Measurements from ENCODE around the gene KRT40.

DNA sequence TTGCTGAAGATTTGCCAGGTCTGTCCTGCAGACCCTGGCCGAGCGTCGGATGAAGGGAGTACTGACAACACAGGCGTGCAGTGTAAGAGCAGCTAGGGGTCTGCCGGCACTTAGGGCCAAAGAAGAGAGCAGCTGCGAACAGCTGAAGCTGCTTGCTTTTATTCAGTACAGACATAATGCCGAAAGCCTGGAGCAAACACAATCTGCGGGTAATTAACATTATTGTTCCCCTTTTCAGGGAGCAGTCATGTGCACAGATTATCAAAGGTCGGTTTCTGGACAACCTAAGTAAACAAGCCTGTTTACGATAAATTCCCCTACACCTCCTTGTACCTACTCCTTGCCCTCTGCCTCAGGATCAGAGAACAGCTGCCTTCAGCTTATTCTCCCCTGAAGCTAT, 34.7 kb downstream of the KRT40 start:
- TF ChIP-seq, protein P1, sequence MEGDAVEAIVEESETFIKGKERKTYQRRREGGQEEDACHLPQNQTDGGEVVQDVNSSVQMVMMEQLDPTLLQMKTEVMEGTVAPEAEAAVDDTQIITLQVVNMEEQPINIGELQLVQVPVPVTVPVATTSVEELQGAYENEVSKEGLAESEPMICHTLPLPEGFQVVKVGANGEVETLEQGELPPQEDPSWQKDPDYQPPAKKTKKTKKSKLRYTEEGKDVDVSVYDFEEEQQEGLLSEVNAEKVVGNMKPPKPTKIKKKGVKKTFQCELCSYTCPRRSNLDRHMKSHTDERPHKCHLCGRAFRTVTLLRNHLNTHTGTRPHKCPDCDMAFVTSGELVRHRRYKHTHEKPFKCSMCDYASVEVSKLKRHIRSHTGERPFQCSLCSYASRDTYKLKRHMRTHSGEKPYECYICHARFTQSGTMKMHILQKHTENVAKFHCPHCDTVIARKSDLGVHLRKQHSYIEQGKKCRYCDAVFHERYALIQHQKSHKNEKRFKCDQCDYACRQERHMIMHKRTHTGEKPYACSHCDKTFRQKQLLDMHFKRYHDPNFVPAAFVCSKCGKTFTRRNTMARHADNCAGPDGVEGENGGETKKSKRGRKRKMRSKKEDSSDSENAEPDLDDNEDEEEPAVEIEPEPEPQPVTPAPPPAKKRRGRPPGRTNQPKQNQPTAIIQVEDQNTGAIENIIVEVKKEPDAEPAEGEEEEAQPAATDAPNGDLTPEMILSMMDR (IDR thresholded peaks at IDR 0.05): no peak
- no peak for TF ChIP-seq POLR2AphosphoS5 (IDR thresholded peaks at IDR 0.05; ENCODE audit: insufficient read depth in 1 of 2, low read depth in 1 of 2)
- TF ChIP-seq POLR2A (IDR thresholded peaks at IDR 0.05): no peak
